ENCODE measurements around the gene SHANK3.

The SHANK3 gene

GRCh38 chr22:50714631-50715179, 42.1 kb downstream of the SHANK3 start:
- no peak for DNase-seq

- DNase-seq = no peak
Observed at GRCh38 chr22:50715250-50715649, 42.6 kb downstream of the SHANK3 start.

DNA sequence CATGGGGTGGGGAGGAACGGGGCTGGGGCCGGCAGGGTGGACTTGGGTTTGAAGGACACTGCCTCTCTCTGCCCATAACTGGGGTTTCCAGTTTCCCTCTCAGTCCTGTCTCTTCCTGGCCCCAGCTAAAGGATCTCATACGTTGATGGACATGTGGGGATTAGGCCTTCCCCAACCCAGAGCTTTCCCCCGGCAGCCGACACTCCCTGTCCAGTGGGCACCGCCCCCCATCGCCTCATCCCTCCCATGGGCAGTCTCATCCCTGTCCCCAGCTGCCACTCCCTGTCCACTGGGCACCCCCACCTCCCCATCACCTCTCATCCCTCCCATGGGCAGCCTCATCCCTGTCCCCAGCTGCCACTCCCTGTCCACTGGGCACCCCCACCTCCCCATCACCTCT, 43.2 kb downstream of the SHANK3 start:
- DNase-seq = no peak

DNA sequence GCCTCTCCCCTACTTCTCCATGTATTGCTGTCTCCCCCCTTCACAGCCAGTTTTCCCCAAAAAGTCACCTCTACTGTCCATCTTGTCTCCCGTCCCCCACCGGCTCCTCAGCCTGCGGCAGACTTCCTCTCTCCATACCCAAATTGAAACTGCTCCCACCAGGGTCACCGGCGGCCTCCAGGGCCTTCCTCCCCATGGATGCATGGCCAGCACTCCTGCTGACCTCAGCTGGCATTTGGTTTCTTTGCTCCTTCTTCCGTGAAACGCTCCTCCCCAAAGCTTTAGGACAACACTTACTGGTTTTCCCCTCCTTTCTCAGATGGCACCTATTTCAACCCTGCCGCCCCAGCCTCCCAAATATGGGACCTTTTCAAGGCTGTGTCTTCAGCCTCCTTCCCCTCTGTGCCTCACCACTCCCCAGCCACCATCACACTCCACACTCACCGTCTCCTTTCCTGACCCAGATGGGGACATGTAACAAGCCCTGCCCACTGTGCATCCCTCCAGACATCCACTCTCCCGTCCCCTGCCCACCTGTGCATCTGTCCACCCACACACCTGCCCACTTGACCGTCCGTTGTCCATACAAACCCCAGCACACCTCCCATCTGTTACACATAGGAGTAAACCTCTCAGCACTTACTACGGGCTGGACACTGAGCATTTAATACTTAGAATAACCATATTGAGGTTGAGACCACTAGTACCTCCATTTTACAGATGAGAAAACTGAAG, 43.8 kb downstream of the SHANK3 start:
- DNase-seq = no peak

DNA sequence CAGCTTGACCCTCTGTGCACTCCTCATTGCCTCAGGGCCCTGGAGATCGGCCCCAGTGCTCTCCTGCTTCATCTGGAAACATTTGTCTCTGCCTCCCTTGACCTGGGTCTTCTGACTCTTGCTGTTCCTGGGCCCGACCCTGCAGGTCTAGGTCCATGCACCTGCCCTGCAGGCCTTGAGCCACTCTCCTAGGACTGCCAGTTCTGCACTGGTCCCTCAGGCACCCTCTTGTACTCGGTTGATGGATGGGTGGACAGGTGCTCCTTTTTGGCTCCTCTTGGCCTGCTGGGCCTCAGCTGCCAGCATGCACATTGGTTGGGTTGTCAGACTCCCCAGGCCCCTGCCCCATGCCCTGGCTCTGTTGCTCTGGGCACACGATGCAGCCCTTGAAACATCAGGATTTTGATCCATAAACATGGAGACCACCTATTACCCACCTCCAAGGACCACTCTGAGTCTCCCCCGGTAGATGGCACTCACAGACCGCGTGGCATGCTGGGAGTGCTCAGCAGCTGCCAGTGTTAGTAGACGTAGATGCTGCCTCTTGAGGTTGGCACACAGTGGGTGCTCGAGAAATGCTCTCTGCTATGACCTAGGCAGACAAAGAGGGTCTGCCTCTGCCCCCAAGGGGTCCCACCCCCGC, 45.2 kb downstream of the SHANK3 start:
- no peak for DNase-seq

DNA sequence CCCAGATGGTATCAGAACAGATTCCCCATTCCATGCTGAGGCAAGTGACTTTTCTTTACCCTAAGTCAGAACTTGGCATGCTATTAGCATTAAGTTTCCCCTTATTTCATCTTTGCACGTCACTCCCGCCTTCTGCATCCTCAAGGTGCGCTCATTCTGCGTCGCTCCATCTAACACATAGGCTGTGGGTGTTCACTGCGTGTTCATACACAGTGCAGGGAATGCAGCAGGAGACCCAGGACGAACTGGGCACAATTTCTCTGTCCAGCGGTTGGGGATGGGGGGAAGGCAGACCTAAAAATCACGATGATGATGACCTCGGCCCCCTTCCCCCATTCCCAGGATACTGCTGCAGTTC, 45.7 kb downstream of the SHANK3 start:
- DNase-seq = no peak

GRCh38 chr22:50719814-50720300, 47.2 kb downstream of the SHANK3 start:
- no peak for DNase-seq

DNA sequence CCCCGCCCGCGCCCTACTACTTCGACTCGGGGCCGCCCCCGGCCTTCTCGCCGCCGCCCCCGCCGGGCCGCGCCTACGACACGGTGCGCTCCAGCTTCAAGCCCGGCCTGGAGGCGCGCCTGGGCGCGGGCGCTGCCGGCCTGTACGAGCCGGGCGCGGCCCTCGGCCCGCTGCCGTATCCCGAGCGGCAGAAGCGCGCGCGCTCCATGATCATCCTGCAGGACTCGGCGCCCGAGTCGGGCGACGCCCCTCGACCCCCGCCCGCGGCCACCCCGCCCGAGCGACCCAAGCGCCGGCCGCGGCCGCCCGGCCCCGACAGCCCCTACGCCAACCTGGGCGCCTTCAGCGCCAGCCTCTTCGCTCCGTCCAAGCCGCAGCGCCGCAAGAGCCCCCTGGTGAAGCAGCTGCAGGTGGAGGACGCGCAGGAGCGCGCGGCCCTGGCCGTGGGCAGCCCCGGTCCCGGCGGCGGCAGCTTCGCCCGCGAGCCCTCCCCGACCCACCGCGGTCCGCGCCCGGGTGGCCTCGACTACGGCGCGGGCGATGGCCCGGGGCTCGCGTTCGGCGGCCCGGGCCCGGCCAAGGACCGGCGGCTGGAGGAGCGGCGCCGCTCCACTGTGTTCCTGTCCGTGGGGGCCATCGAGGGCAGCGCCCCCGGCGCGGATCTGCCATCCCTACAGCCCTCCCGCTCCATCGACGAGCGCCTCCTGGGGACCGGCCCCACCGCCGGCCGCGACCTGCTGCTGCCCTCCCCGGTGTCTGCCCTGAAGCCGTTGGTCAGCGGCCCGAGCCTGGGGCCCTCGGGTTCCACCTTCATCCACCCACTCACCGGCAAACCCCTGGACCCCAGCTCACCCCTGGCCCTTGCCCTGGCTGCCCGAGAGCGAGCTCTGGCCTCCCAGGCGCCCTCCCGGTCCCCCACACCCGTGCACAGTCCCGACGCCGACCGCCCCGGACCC, 48.0 kb downstream of the SHANK3 start:
- DNase-seq = no peak

- DNase-seq = no peak
Observed at GRCh38 chr22:50721257-50721844, 48.7 kb downstream of the SHANK3 start.

- no peak for DNase-seq
Observed at GRCh38 chr22:50722048-50722701, 49.6 kb downstream of the SHANK3 start.

Measured in SIG-M5 (cell line).